Measurements from ENCODE around the gene RBPJ.

The RBPJ gene

GRCh38 chr4:26452565-26453531, 132.0 kb downstream of the RBPJ start:
- no peak for TF ChIP-seq CTCF (conservative IDR thresholded peaks at IDR 0.05)

GRCh38 chr4:26454961-26455360, 134.1 kb downstream of the RBPJ start:
- H3K27ac ChIP-seq: peak overlapping the region; percentile 97; the same call in 1 of the 2 replicates
- no peak for TF ChIP-seq CTCF (conservative IDR thresholded peaks at IDR 0.05)

More at GRCh38 chr4:26452565-26453531, 132.0 kb downstream of the RBPJ start:
- H3K27ac ChIP-seq: peak overlapping the region; percentile 97

- no peak for TF ChIP-seq CTCF (conservative IDR thresholded peaks at IDR 0.05)
- H3K27ac ChIP-seq: no peak overlapping the region
These were observed 134.8 kb downstream of the RBPJ start for GRCh38 chr4:26455571-26455970.

- TF ChIP-seq CTCF (conservative IDR thresholded peaks at IDR 0.05): no peak
- H3K27ac ChIP-seq: no peak overlapping the region
These were observed 136.6 kb downstream of the RBPJ start for GRCh38 chr4:26457412-26457811.

GRCh38 chr4:26458157-26458561, 137.3 kb downstream of the RBPJ start:
- H3K27ac ChIP-seq: no peak overlapping the region
- no peak for TF ChIP-seq CTCF (conservative IDR thresholded peaks at IDR 0.05)

- peak; percentile 77 for TF ChIP-seq CTCF (conservative IDR thresholded peaks at IDR 0.05)
- H3K27ac ChIP-seq: no peak overlapping the region
These were observed 138.4 kb downstream of the RBPJ start for GRCh38 chr4:26459054-26459755.
